ENCODE results near the gene ST6GALNAC3.

ST6GALNAC3 gene

DNA sequence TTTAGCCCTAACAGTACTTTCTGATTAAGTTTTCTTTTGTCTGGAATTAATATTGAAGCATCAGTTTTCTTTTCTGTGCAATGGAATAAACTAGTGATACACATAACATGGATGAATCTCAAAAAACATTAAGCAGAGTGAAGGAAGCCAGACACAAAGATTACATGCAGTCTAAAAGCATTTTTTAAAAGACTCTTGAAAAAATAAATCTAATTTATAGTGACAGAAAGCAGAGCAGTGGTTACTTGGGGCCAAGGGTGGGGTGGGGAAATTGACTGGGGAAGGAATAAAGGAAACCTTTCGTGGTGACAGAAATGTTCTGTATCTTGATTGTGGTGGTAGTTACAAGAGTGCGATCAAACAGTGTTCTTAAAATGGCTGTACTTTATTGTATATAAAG lies 20.2 kb upstream of the ST6GALNAC3 start:
- DNase-seq (ENCODE audit: insufficient read length, low spot score) (no peak), FAIRE-seq (no peak)
- no peak for TF ChIP-seq POLR2A (IDR thresholded peaks at IDR 0.05; ENCODE audit: low read depth, low read length)

- FAIRE-seq (no peak), DNase-seq (ENCODE audit: insufficient read length, low spot score) (no peak)
- no peak for TF ChIP-seq POLR2A (IDR thresholded peaks at IDR 0.05; ENCODE audit: low read depth, low read length)
Measured at GRCh38 chr1:76055987-76056386, 18.6 kb upstream of the ST6GALNAC3 start.

DNA sequence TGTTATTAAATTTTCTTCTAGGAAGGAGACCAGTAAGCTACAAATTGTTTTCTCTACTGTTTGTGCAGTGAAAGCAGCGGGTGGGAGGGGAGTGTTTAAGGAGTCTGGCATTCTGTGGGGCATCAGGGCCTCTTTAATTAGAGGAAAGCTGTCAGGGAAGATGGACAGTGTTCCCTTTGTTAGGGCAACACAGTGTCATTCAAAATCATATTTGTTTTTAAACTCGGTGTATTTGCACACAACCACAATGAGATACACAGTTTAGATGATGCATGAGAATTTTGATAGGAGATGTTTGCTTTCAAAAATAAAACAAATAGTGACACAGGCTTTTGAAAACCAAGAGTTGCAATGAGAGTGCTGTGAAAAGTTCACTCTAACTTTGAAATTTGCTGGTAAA lies 15.1 kb upstream of the ST6GALNAC3 start:
- DNase-seq (ENCODE audit: insufficient read length, low spot score), result no peak
- no peak for TF ChIP-seq POLR2A (IDR thresholded peaks at IDR 0.05; ENCODE audit: low read depth, low read length)
- no peak for FAIRE-seq

DNA sequence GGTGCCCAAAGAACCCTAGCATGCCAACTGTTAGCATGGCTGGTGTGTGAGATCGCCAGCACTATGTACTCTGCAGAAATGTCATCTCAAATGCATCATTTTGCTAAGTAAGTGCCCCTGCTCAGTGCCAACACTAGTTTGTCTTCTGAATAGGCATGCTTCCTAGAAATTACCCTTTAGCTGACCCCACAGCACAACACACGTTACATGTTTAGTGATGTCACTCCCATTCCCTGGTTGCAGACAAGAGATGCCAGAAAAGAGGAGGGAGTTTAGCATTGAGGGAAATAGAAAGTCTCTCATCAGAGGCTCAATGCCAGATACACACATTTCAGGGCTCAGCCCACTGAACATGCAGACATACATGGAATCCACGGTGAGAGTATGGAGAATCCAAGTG lies 9.3 kb upstream of the ST6GALNAC3 start:
- TF ChIP-seq POLR2A (IDR thresholded peaks at IDR 0.05; ENCODE audit: low read depth, low read length), result no peak
- DNase-seq (ENCODE audit: insufficient read length, low spot score), result no peak
- no peak for FAIRE-seq

DNA sequence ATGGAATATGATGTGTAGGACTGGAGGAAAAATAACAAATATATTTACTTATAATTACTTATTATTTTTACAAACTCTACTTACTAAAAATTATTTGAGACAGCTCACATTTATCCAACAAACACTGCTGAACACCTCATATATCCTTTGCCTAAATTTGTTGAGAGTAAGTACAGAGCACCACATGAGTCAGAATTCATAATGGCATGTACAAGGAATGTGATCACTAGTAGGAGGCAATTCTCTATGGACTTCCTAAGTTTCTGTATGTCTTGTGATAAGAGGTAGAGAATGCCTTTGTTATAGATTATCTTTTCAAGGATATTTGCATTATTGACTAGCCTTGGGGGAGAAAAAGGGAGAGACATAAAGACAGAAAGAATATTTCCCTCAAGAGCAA lies 8.2 kb upstream of the ST6GALNAC3 start:
- DNase-seq (ENCODE audit: insufficient read length, low spot score) (peak; percentile 16), FAIRE-seq (peak; percentile 75)
- no peak for TF ChIP-seq POLR2A (IDR thresholded peaks at IDR 0.05; ENCODE audit: low read depth, low read length)

- DNase-seq (ENCODE audit: insufficient read length, low spot score) (peak; percentile 17), FAIRE-seq (peak; percentile 41)
- TF ChIP-seq POLR2A (IDR thresholded peaks at IDR 0.05; ENCODE audit: low read depth, low read length), result no peak
Measured at GRCh38 chr1:76068542-76068941, 6.0 kb upstream of the ST6GALNAC3 start.

DNA sequence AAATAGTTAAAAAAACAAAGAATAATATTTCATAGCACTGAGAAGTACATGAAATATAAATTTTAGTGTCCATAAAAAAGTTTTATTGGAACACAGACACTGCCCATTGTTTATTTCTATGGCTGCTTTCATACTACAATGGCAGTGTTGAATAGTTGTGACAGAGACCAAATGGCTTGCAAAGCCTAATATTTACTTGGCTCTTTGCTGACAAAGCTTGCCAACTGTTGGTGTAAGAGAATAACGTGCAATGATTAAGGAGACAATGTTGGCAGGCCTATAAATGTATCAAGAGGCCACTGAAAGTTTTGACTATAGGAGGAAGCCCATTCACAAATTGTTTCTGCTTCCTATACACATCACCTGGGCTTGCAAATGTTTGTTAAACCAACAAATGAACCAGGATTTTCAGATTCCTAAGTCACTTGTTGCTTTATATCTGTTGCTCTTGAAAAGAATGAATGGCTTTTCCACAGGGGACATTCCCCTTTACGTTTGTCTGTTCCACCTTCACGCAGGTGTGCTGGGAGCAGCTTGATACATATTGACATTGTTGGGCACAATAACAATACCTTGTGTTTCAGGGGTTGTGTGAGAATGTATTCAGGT lies 5.5 kb upstream of the ST6GALNAC3 start:
- FAIRE-seq (no peak), DNase-seq (ENCODE audit: insufficient read length, low spot score) (no peak)
- no peak for TF ChIP-seq POLR2A (IDR thresholded peaks at IDR 0.05; ENCODE audit: low read depth, low read length)

- DNase-seq (ENCODE audit: insufficient read length, low spot score) (no peak), FAIRE-seq (no peak)
- no peak for TF ChIP-seq POLR2A (IDR thresholded peaks at IDR 0.05; ENCODE audit: low read depth, low read length)
Measured at GRCh38 chr1:76070538-76070937, 4.0 kb upstream of the ST6GALNAC3 start.

GRCh38 chr1:76073481-76073880 lies 1.1 kb upstream of the ST6GALNAC3 start:
- FAIRE-seq, result no peak
- no peak for TF ChIP-seq POLR2A (IDR thresholded peaks at IDR 0.05; ENCODE audit: low read depth, low read length)
- DNase-seq (ENCODE audit: insufficient read length, low spot score), result peak; percentile 13

- no peak for DNase-seq (ENCODE audit: insufficient read length, low spot score)
- TF ChIP-seq POLR2A (IDR thresholded peaks at IDR 0.05; ENCODE audit: low read depth, low read length), result no peak
Measured at GRCh38 chr1:76075188-76075489, 593 bp downstream of the ST6GALNAC3 start.

GRCh38 chr1:76075877-76076276 lies 1.3 kb downstream of the ST6GALNAC3 start:
- FAIRE-seq (no peak), DNase-seq (ENCODE audit: insufficient read length, low spot score) (no peak)
- TF ChIP-seq POLR2A (IDR thresholded peaks at IDR 0.05; ENCODE audit: low read depth, low read length), result no peak

More at GRCh38 chr1:76075188-76075489, 593 bp downstream of the ST6GALNAC3 start:
- FAIRE-seq, result no peak

DNA sequence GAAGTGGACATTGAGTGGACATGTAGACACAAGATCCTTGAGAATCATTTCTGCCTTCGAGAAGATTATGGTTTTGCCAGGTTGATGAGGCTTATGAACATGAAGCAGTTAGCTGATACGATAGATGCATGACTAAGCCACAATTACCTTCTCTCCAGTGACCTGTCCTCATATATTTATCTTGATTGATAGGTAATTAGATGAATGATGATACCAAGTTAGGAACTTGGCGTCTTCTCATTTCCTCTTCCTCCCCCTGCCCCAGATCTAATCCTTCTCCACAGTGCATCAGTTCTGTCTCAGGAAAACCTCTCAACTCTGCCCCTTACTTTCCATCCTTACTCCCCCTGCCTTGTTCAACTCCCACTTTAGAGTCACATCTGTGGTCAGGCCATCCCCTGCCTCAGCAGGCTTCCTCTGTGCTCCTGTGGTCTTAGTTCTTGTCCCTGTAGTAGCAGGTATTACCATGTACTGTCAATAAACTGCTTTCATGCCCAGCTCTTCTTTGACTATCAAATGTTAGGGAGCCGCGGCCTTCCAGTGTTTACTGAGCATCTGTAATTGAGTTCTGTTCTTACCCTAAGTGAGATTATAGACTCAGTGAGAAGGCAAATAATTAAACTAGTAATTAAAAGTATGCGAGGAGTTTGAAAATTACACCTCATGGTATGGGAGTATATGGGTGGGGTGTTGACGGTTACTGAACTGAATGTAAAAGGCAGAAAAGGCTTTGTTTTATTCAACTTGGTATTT lies 5.1 kb downstream of the ST6GALNAC3 start:
- no peak for FAIRE-seq
- no peak for DNase-seq (ENCODE audit: insufficient read length, low spot score)
- TF ChIP-seq POLR2A (IDR thresholded peaks at IDR 0.05; ENCODE audit: low read depth, low read length), result no peak

- TF ChIP-seq POLR2A (IDR thresholded peaks at IDR 0.05; ENCODE audit: low read depth, low read length), result no peak
- FAIRE-seq (no peak), DNase-seq (ENCODE audit: insufficient read length, low spot score) (no peak)
Measured at GRCh38 chr1:76080552-76081079, 6.1 kb downstream of the ST6GALNAC3 start.

- FAIRE-seq, result no peak
- DNase-seq (ENCODE audit: insufficient read length, low spot score), result no peak
- TF ChIP-seq POLR2A (IDR thresholded peaks at IDR 0.05; ENCODE audit: low read depth, low read length), result no peak
Measured at GRCh38 chr1:76082062-76082461, 7.5 kb downstream of the ST6GALNAC3 start.

- DNase-seq (ENCODE audit: insufficient read length, low spot score) (no peak), FAIRE-seq (no peak)
- TF ChIP-seq POLR2A (IDR thresholded peaks at IDR 0.05; ENCODE audit: low read depth, low read length), result no peak
Measured at GRCh38 chr1:76083189-76083588, 8.6 kb downstream of the ST6GALNAC3 start.

Measured in H54 (cell line).